GM19238 (cell line): ENCODE results near the gene NHEJ1.
A peak's percentile ranks its signal among the peaks of the same experiment; 100 is the strongest.

ENCODE experiments used
- DNase-seq: peaks from one replicate; pipeline ENCODE4 v3.0.0; 2011; ENCODE audit warnings: low spot score; ENCODE audit not compliant: insufficient read length

Gene NHEJ1

DNA sequence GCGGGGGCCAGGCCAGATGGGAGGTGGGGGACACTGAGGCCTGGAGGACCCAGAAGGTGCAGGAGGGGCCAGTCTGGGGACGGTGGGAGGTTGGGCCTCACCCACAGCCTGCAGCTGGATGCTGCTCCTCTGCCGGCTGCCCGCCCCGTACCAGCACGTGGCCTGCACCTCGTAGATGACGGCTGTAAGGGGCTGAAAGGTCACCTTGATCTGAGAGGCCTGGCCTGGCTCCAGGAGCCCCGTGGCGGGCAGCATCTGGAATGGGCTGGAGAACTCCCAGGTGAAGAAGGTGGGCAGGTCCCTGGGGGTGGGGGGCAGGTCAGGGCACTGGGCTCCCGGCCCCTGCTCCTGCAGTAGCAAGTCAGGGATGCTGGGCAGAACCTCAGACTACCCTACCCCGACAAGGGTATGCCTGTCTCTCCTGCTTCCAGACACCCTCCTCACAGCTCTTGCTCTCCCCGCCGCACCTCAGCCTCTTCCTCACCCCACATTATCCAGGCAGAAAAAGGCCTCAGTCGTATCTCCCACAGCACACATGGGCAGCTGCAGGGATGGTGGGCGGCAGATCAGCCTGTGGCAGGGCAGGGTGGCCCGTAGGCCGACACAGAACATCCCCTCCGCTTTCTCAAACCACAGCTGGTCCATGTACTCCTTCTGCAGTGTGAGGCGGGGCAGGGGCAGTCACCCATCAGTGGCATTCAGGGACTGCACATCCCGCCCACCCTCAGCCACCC is 129.4 kb downstream of the NHEJ1 start:
- no peak for DNase-seq

DNA sequence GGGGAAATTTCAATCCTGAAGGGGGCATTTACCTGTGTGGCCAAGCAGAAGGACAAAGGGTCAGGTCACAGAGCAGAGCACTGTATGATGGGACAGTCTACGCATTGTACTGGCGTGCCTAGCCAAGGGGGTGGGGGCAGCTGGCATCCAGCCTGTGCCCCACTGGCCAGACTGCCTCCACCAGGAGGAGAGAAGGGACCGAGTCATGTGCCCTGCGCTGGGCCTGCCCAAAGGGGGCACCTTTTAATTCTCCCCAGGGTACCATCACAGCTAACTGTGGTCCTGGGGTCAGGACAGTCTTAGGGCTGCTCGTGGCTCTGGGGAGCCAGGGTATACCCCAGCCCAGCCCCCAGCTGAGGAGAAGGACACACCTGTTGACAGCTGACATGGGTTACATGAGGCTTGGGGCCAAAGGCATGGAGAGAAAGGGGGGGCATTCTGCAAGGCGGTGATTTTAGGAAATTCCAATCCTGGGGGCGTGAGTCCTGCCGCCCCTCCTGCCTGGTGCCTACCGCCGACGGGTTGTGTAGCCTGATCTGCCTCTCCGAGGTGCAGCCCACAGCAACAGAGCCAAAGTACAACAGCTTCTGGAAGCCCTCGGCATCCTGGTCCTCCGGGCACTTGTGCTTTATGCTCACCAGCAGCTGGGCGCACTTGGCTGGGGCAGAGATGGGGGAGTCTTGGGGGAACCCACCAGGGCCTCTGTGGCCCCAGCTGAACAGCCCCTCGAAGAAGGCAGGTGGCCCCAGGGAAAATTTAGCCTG is 130.3 kb downstream of the NHEJ1 start:
- DNase-seq = no peak

DNA sequence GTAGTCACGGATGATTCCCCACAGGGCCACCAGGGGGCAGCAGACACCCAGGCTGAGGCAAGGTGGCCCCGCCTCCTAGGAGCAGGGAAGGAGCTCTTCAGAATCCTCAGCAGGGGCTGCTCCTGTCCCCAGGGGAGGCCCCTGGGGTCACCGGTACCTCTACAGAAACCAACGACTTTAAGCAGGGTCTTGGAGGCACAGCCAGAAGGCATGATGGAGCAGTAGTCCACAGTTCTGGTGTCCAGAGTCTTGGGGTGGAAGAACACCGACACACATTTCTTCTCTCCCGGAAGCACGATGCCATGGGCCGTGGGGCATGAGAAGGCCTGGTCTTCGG is 130.8 kb downstream of the NHEJ1 start:
- DNase-seq = peak; percentile 64

DNA sequence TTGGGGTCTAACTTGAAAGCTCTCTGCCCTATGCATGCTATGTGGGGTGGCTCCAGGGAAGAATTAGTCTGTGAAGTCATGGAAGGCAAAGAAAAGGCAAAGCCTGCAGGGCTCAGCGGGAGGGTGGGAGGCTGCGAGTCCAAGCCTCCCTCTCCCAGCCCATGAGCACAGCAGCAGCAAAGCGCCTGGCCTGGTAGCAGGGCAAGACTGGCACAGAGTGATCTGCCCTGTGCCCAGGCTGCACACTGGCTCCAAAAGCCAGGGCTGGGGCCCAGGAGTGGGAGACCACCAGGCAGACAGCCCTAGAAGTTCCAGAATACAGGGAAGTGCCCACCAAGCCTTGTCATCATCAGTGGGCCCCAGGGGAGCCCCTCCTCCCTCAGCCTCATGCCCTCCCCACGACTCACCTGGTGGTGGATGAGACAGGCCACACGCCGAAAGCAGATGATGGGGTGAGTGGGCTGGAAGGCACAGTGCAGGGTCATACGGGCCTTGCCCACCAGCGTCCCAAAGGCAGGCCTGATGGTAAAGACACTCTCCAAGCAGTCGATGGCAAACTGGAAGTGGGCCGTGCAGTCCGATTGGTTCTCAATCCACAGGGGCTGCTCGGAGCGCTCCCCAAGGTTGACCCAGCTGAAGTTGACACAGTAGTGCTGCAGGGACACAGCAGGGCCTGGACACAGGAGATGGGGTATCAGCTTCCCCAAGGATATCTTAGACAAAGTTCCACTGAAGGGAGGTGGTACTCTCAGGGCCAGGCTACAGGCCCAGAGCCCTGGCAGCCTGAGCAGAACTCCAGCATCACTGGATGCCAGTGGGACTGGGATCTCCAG is 131.4 kb downstream of the NHEJ1 start:
- DNase-seq = no peak

DNA sequence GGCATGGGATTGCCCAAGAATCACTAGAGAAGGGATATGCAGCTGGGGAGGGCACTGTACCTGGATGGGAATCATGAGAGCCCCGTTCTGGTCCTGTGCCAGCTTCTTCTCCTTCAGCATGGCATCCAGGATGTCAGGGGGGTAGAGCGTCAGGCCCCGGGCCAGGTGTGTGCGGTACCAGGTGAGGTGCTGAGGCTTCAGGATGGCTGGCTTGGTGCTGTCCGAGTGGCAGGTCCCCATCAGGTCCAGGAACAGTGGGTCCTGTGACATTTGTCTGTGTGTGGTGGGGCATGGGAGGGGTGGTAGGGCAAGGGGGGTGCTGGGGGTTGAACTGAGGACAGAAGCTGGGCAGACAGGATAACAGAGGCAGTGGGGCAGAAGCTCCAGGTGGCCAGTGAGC is 132.5 kb downstream of the NHEJ1 start:
- DNase-seq = no peak

DNA sequence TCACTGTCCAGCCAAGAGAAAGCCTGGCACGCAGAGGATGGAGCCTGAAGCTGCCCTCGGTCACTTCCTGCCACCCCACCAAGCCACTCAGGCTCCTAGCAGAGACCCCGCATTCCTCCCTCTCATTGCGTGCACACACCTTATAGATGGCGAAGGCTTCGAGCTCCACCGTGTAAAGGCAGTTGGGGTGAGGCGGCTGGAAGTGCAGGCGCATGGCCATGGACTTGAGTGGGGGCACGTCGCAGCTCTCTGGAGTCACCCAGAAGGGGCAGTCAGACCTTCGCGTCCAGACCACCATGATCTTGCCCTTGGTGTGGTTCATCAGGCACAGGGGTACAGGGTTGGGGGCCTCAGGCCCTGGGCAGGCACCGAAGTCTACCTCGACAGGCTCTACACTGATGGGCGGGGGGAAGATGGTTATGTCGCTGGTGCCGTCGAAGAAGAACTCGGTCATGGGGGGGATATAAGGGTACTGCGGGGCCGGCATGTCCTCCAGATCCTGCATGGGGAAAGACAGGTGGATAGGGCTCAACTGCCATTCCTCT is 133.0 kb downstream of the NHEJ1 start:
- DNase-seq = no peak

DNA sequence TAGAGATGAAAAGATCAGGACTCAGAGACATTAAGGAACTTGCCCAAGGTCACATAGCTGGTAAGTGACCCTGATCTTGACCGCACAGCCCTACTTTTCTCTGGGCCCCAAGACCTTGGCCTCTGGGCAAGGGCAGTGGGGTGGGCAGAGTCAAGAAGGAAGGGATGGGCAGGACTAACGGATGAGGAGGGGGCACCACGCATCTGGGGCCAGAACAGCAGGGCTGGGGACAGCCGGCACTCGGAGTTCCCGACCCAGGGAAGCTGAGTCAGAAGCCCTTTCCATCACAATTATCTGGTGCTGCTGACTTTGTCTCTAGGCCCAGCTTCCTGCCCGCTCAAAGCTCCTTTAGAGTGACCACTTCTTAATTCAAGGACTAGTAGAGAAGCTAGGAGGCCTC is 133.7 kb downstream of the NHEJ1 start:
- no peak for DNase-seq

DNA sequence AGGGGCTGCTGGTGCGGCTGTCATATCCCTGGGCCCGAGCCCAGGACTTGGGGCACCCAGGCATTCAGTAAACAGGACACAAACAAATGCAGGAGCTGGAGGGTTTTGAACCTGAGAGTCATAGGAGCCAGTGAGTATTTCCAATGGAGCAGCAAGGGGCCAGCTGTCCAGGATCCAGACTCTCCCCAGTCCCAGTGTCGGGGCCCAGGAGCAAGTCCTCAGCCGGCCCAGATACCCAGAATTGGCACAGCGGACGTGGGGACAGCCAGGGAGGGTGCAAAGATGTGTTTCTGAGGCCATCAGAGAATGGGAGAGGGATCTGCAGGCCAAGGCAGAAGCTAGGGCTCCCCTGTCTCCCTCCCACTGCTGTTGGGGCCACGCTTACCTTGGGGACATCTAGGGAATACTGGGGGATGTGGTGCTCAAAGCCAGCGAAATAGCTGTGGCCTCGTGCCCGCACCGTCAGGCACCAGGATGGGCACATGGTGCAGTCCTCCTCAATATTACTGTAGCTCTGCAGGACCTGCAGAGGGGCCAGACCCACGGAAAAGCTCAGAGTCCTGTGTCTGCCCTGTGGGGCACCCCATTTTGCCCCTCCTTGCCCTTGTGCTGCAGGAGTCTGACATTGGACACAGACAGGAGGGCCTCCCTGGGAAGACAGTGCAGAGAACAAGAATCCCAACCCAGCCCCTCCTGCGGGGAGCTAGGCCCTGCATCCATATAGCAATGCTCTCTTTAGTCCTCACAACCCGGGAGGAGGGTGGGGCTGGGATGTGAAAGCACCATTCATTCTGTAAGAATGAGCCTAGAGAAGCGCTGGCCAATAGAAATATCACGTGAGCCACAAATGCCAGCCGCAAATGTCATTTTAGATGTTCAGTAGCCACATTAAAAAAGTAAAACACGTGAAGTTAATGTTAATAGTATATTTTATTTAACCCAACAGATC is 134.7 kb downstream of the NHEJ1 start:
- no peak for DNase-seq
